HFFc6 (cell line): ENCODE measurements around the gene IFI16. TPM values are rescaled to one million over a fixed set of nuclear protein-coding genes. Genes with fewer than 3 reads are reported as not detected.

Experiments
- DNase-seq: peaks from one replicate; pipeline ENCODE4 v3.0.0-alpha.2; 2018
- H3K27ac Mint-ChIP-seq: 2 replicates; pipeline ENCODE4 v1.8.0; 2020; ENCODE audit warnings: mild to moderate bottlenecking, mixed read lengths
- H3K27me3 Mint-ChIP-seq: 2 replicates; pipeline ENCODE4 v1.8.0; 2021; ENCODE audit warnings: mild to moderate bottlenecking, moderate library complexity, mixed read lengths; ENCODE audit not compliant: insufficient read depth
- H3K36me3 Mint-ChIP-seq: 2 replicates; pipeline ENCODE4 v1.8.0; 2021; ENCODE audit warnings: low read depth, mixed read lengths
- H3K4me1 Mint-ChIP-seq: 2 replicates; pipeline ENCODE4 v1.8.0; 2020; ENCODE audit warnings: low read depth, mixed read lengths
- H3K4me3 Mint-ChIP-seq: 2 replicates; pipeline ENCODE4 v1.8.0; 2020; ENCODE audit warnings: mild to moderate bottlenecking, moderate library complexity, mixed read lengths
- H3K9me3 Mint-ChIP-seq: 2 replicates; pipeline ENCODE4 v1.8.0; 2020; ENCODE audit warnings: mild to moderate bottlenecking, mixed read lengths
- CTCF ChIP-seq: fragments of 200-600 bp; sonication (generic); IDR thresholded peaks from 2 replicates; pipeline ENCODE4 v1.5.0; 2021; ENCODE audit warnings: antibody characterized with exemption, mild to moderate bottlenecking
- long read RNA-seq: library from polyadenylated mRNA; unstranded; transcript quantifications from one replicate; pipeline ENCODE4 v2.0.0, GENCODE V29; 2019
- total RNA-seq, 6 experiments: library from RNA; stranded (reverse); fragmentation: NEBNext Ultra II Directional; extraction: Animal tissue kit (Norgen Biotek cat#: 25700); gene quantifications; 2 replicates in 1 of 6; 3 replicates in 5 of 6; pipeline ENCODE4 v1.2.3, GENCODE V29; 2021

The IFI16 gene
- total RNA-seq = 10 to 100 TPM; 50.5 to 70.7 (median 67.3) TPM
- long read RNA-seq, transcript IFI16-205 (11 exons, 2,704 nt) = major isoform, 11 of 43 reads
- long read RNA-seq, partial matches to known transcripts = 21 of 43 reads
- long read RNA-seq, other reads (novel, unspliced or antisense) = 8 of 43 reads

DNA sequence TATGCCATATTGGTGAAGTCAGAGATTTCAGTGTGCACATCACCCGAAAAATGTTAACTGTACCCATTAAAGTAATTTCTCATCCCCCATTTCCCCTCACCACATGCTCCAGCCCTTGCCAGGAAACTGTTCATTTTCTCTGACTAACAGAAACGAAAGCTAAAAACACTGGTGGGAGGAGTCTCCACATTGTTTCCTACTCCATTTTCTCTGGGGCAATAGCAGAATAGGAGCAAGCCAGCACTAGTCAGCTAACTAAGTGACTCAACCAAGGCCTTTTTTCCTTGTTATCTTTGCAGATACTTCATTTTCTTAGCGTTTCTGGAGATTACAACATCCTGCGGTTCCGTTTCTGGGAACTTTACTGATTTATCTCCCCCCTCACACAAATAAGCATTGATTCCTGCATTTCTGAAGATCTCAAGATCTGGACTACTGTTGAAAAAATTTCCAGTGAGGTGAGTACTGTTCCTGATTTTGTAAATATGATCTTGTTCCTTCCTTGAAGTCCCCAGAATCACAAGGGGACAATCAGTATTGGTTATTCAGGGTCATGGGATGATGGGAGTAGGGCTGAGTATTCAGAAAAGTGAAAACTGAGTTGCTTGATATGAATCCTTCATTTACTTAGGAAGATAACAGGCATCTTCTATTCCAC, at the start of gene IFI16:
Gene IFI16 (plus strand): TSS at position 204 of the 658 bp plus-strand sequence. CDS start 4,774 bp downstream, outside the sequence.
- Mint-ChIP-seq H3K4me3 (peak within 1 kb of the TSS; percentile 94), H3K9me3 (no peaks in the 10 kb centered on the region), H3K27ac (peak within 1 kb of the TSS; percentile 97), H3K36me3 (peaks cover 33% of the 10 kb centered on the region), H3K27me3 (no peaks in the 10 kb centered on the region; the same call in 1 of the 2 replicates), H3K4me1 (peaks cover 62% of the 10 kb centered on the region)
- TF ChIP-seq CTCF = no peak
- DNase-seq = peak; percentile 97

GRCh38 chr1:158961178-158961577, 48.5 kb upstream of the IFI16 start:
- Mint-ChIP-seq H3K4me1 (no peaks in the 10 kb centered on the region), H3K9me3 (no peaks in the 10 kb centered on the region), H3K36me3 (no peaks in the 10 kb centered on the region), H3K4me3 (no peak overlapping the region), H3K27ac (no peak overlapping the region), H3K27me3 (no peaks in the 10 kb centered on the region)
- no peak for DNase-seq
- no peak for TF ChIP-seq CTCF

- no peak for DNase-seq
- Mint-ChIP-seq H3K4me1 (no peaks in the 10 kb centered on the region), H3K9me3 (no peaks in the 10 kb centered on the region), H3K4me3 (no peak overlapping the region), H3K36me3 (no peaks in the 10 kb centered on the region), H3K27me3 (no peaks in the 10 kb centered on the region), H3K27ac (no peak overlapping the region)
- TF ChIP-seq CTCF = no peak
Measured at GRCh38 chr1:158962983-158963382, 46.7 kb upstream of the IFI16 start.

DNA sequence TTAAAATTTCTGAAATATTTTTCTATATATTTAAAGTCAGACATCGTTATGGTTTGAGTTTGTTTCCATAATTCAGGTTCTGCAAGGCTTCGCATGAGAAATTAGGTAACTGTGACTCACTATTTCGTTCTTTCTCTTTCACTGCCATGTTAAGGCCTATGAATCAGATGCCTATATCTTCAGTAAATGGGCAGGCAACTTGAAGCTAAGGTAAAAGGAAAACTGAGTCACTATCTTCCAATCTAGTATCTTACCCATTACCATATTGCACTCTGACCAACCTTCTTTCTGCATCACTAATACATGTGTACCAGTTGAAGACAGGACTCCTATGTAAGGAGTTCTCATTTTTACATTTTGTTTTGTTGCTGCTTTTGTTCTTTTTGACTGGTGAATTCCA, 40.5 kb upstream of the IFI16 start:
- no peak for DNase-seq
- H3K4me1 Mint-ChIP-seq = no peaks in the 10 kb centered on the region
- no peak overlapping the region for H3K4me3 Mint-ChIP-seq
- TF ChIP-seq CTCF = no peak
- no peak overlapping the region for H3K27ac Mint-ChIP-seq
- no peaks in the 10 kb centered on the region for H3K9me3 Mint-ChIP-seq
- H3K27me3 Mint-ChIP-seq = peaks cover 4% of the 10 kb centered on the region; the same call in 1 of the 2 replicates
- H3K36me3 Mint-ChIP-seq = no peaks in the 10 kb centered on the region

GRCh38 chr1:158969855-158970254, 39.9 kb upstream of the IFI16 start:
- H3K27me3 Mint-ChIP-seq = peaks cover 4% of the 10 kb centered on the region; the same call in 1 of the 2 replicates
- DNase-seq = no peak
- no peaks in the 10 kb centered on the region for H3K9me3 Mint-ChIP-seq
- no peak overlapping the region for H3K27ac Mint-ChIP-seq
- H3K4me3 Mint-ChIP-seq = no peak overlapping the region
- H3K4me1 Mint-ChIP-seq = no peaks in the 10 kb centered on the region
- no peak for TF ChIP-seq CTCF
- no peaks in the 10 kb centered on the region for H3K36me3 Mint-ChIP-seq
